Lung (tissue), 12 donors: ENCODE data around the gene ANO1. TPM values are rescaled to one million over a fixed set of nuclear protein-coding genes. Genes with fewer than 3 reads are reported as not detected.

Source experiments
- ATAC-seq: fragments of 200-7000 bp; cut with Tn5 transposase; one replicate; pipeline ENCODE4 v1.9.1; 2020; ENCODE audit warnings: moderate number of reproducible peaks; ENCODE audit not compliant: insufficient read depth, low FRiP score
- DNase-seq, 3 donors: peaks; one replicate each; pipeline ENCODE4 v3.0.0-alpha.2; 2013 to 2017
- H3K27ac ChIP-seq, 2 donors: one replicate each; pipeline ENCODE4 v1.5.1; 2013; ENCODE audit warnings: mild to moderate bottlenecking in 2 of 2, moderate library complexity in 2 of 2, control low read depth in 1 of 2, inconsistent platforms in 1 of 2, low read depth in 1 of 2, low read length in 1 of 2
- H3K27me3 ChIP-seq, 3 donors: one replicate each; pipeline ENCODE4 v1.5.1; 2013; ENCODE audit warnings: low read length in 2 of 3; ENCODE audit not compliant: control insufficient read depth in 3 of 3, insufficient read depth in 3 of 3
- H3K36me3 ChIP-seq, 4 donors: one replicate each; pipeline ENCODE4 v1.5.1; 2013; ENCODE audit warnings: low read length in 4 of 4, mild to moderate bottlenecking in 1 of 4, moderate library complexity in 1 of 4; ENCODE audit not compliant: control insufficient read depth in 4 of 4, insufficient read depth in 4 of 4
- H3K4me1 ChIP-seq, 5 donors: one replicate each; pipeline ENCODE4 v1.5.1; 2013; ENCODE audit warnings: low read length in 5 of 5, mild to moderate bottlenecking in 2 of 5, moderate library complexity in 1 of 5; ENCODE audit not compliant: control insufficient read depth in 5 of 5, insufficient read depth in 5 of 5
- H3K4me3 ChIP-seq: one replicate; pipeline ENCODE4 v1.5.1; 2013; ENCODE audit warnings: mild to moderate bottlenecking, control low read depth, moderate library complexity
- H3K9ac ChIP-seq, 2 donors: one replicate each; pipeline ENCODE4 v1.5.1; 2013; ENCODE audit warnings: low read length in 2 of 2, control low read depth in 1 of 2; ENCODE audit not compliant: insufficient read depth in 1 of 2
- H3K9me3 ChIP-seq, 4 donors: one replicate each; pipeline ENCODE4 v1.5.1; 2013; ENCODE audit warnings: low read length in 3 of 4, mild to moderate bottlenecking in 1 of 4, moderate library complexity in 1 of 4; ENCODE audit not compliant: control insufficient read depth in 4 of 4, insufficient read depth in 3 of 4
- WGBS, 2 donors: extraction: QIAGEN DNeasy Blood & Tissue Kit; methylation state at CpG; one replicate each; pipeline ENCODE4 v1.1.7; 2013; 5-methylcytosine and 5-hydroxymethylcytosine counted together
- polyA plus RNA-seq, 2 donors: library from polyadenylated mRNA; stranded (reverse); fragments of 200-250 nt; gene quantifications; one replicate each; pipeline ENCODE4 v1.2.1, GENCODE V29; 2013
- total RNA-seq, 2 donors: library from RNA; depleted of rRNA in 1 of 2; stranded (reverse); fragments of >200 nt in 1 of 2; gene quantifications; one replicate each; pipeline ENCODE4 v1.2.1, GENCODE V29; 2014 to 2021
- TF ChIP-seq, protein P1 (sequence below): IDR thresholded peaks from 2 replicates; pipeline ENCODE4 v1.5.1; 2012; ENCODE audit warnings: mild to moderate bottlenecking; ENCODE audit errors: control extremely low read depth, extremely low read depth
- donor health status: control.
- donor health status: control.
- donor health status: Bipolar disorder and iron deficiency.
- donor health status: healthy.
- donor health status: DM: yes; HTN: yes; CAD: no.

The ANO1 gene
- total and polyA plus RNA-seq, 4 donors = 1.2 to 10.8 (median 5.5) TPM

GRCh38 chr11:70202920-70203750, 125.0 kb downstream of the ANO1 start, which contains the start of gene FADD:
Gene FADD (plus strand): TSS chr11:70203296. CDS start chr11:70203460, 164 bp downstream.
- Histone ChIP-seq H3K27me3 (no peaks in the 10 kb centered on the region), H3K9me3 (no peaks in the 10 kb centered on the region), H3K9ac (peak within 1 kb of the TSS; percentile 56 to 94), H3K27ac (peak within 1 kb of the TSS; percentile 92 to 94), H3K36me3 (peaks cover 0 to 22% (median 10%) of the 10 kb centered on the region in 4 donors), H3K4me3 (peak within 1 kb of the TSS; percentile 71), H3K4me1 (peaks cover 0 to 13% (median 10%) of the 10 kb centered on the region in 5 donors)
- peak; percentile 85 for ATAC-seq
- 0% methylated on average over 85 to 91 of the region's 91 CpGs for WGBS, 2 donors
- TF ChIP-seq, protein P1, sequence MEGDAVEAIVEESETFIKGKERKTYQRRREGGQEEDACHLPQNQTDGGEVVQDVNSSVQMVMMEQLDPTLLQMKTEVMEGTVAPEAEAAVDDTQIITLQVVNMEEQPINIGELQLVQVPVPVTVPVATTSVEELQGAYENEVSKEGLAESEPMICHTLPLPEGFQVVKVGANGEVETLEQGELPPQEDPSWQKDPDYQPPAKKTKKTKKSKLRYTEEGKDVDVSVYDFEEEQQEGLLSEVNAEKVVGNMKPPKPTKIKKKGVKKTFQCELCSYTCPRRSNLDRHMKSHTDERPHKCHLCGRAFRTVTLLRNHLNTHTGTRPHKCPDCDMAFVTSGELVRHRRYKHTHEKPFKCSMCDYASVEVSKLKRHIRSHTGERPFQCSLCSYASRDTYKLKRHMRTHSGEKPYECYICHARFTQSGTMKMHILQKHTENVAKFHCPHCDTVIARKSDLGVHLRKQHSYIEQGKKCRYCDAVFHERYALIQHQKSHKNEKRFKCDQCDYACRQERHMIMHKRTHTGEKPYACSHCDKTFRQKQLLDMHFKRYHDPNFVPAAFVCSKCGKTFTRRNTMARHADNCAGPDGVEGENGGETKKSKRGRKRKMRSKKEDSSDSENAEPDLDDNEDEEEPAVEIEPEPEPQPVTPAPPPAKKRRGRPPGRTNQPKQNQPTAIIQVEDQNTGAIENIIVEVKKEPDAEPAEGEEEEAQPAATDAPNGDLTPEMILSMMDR = no peak
- peak; percentile 93 to 96 (median 96) for DNase-seq

GRCh38 chr11:70203751-70204465, 125.8 kb downstream of the ANO1 start:
- 3 to 6% methylated on average over 28 to 30 of the region's 30 CpGs for WGBS, 2 donors
- TF ChIP-seq, protein P1 = no peak
- H3K4me3 ChIP-seq = peak overlapping the region; percentile 71
- no peaks in the 10 kb centered on the region for H3K27me3 ChIP-seq
- peaks cover 0 to 28% (median 11%) of the 10 kb centered on the region in 4 donors for H3K36me3 ChIP-seq
- peak overlapping the region; percentile 56 to 94 for H3K9ac ChIP-seq
- DNase-seq = peak; percentile 27 to 46 (median 46)
- peak overlapping the region; percentile 92 to 94 for H3K27ac ChIP-seq
- peak; percentile 75 for ATAC-seq
- no peaks in the 10 kb centered on the region for H3K9me3 ChIP-seq
- peaks cover 0 to 13% (median 10%) of the 10 kb centered on the region in 5 donors for H3K4me1 ChIP-seq

GRCh38 chr11:70204466-70204799, 126.3 kb downstream of the ANO1 start:
- peaks cover 0 to 13% (median 10%) of the 10 kb centered on the region in 5 donors for H3K4me1 ChIP-seq
- no peak for DNase-seq
- peak overlapping the region; percentile 56 to 94 for H3K9ac ChIP-seq
- TF ChIP-seq, protein P1 = no peak
- H3K27ac ChIP-seq = peak overlapping the region; percentile 92 to 94
- peaks cover 0 to 33% (median 12%) of the 10 kb centered on the region in 4 donors for H3K36me3 ChIP-seq
- no peaks in the 10 kb centered on the region for H3K27me3 ChIP-seq
- WGBS, 2 donors = 37 to 58% methylated on average over 4 of the region's 4 CpGs
- no peaks in the 10 kb centered on the region for H3K9me3 ChIP-seq
- ATAC-seq = no peak
- peak overlapping the region; percentile 71 for H3K4me3 ChIP-seq
